HCT116 (cell line): ENCODE results near the gene GABBR2.

ENCODE experiments used
- ATF3 ChIP-seq: IDR thresholded peaks from 2 replicates; pipeline ENCODE4 v1.6.1; 2012
- CTCF ChIP-seq, 3 experiments: fragments of 200-600 bp in 1 of 3; sonication (generic) in 1 of 3; IDR thresholded peaks in 2 of 3; conservative IDR thresholded peaks in 1 of 3; 2 replicates each; pipeline ENCODE4 v1.5.1; 2012 to 2017; ENCODE audit warnings: low read depth in 2 of 3, low read length in 2 of 3, antibody characterized with exemption in 1 of 3, borderline replicate concordance in 1 of 3, control low read depth in 1 of 3, mild to moderate bottlenecking in 1 of 3, mixed read lengths in 1 of 3, mixed run types in 1 of 3, moderate library complexity in 1 of 3; ENCODE audit not compliant: insufficient read depth in 1 of 3
- EZH2 ChIP-seq: fragments of 200-600 bp; sonication (generic); IDR thresholded peaks from 2 replicates; pipeline ENCODE4 v1.6.1; 2017; ENCODE audit warnings: antibody characterized with exemption, mixed run types
- EZH2phosphoT487 ChIP-seq: fragments of 200-600 bp; IDR thresholded peaks from 2 replicates; pipeline ENCODE4 v1.6.1; 2018; ENCODE audit warnings: antibody characterized with exemption, borderline replicate concordance
- JUND ChIP-seq: IDR thresholded peaks from 2 replicates; pipeline ENCODE4 v1.6.1; 2012
- POLR2A ChIP-seq: IDR thresholded peaks from 2 replicates; pipeline ENCODE4 v1.7.0; 2011; ENCODE audit warnings: borderline replicate concordance; ENCODE audit not compliant: insufficient read depth, insufficient read length; ENCODE audit errors: extremely low read depth
- POLR2AphosphoS5 ChIP-seq: IDR thresholded peaks from 2 replicates; pipeline ENCODE4 v1.6.1; 2011; ENCODE audit warnings: mild to moderate bottlenecking, low read depth, low read length, moderate library complexity
- YY1 ChIP-seq: IDR thresholded peaks from 2 replicates; pipeline ENCODE4 v1.6.1; 2011; ENCODE audit warnings: low read length, low read depth, moderate library complexity, mild to moderate bottlenecking; ENCODE audit not compliant: insufficient replicate concordance; ENCODE audit errors: extremely low read depth
- TF ChIP-seq, protein P1 (sequence below): IDR thresholded peaks from 2 replicates; pipeline ENCODE4 v1.6.1; 2012

DNA sequence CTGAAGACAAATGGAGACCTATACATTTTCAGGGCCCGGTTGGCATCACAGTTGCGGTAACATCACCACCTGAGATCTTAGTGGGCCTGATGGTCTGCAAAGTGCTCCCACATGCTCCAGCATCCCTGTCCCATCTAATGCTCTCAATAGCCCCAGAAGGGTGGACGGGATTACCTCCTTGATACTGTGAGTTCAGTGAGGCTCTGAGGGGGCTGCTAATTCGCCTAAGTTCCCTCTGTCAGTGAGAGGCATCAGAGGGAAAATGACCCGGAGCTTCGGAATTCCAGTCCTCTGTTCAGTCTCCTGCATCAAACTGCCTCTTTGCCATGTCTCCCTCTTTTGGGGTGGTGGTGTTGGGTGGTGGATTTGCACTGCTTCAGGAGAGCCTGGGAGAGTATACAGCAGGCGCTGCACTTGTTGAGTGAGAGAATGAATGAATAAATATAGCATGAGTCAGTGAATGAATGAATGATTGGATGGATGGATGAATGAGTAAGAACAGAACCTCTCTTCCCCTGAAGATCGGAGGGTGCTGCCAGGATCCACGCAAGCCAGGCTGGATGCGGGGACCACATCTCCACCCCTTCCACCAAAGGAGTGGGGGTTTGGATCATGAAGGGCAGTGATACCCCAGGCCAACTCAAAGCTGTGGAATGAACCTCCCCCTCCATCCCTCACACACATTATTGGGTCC lies 141.0 kb downstream of the GABBR2 start:
- TF ChIP-seq EZH2 = no peak
- no peak for TF ChIP-seq JUND
- no peak for TF ChIP-seq CTCF (IDR thresholded peaks at IDR 0.05 in 2 of 3, conservative IDR thresholded peaks at IDR 0.05 in 1 of 3; ENCODE audit: borderline replicate concordance in 1 of 3, insufficient read depth in 1 of 3, low read depth in 2 of 3, low read length in 2 of 3)
- TF ChIP-seq POLR2A = no peak
- TF ChIP-seq YY1 = no peak
- TF ChIP-seq, protein P1, sequence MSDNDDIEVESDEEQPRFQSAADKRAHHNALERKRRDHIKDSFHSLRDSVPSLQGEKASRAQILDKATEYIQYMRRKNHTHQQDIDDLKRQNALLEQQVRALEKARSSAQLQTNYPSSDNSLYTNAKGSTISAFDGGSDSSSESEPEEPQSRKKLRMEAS = no peak
- no peak for TF ChIP-seq POLR2AphosphoS5
- TF ChIP-seq ATF3 = no peak
- TF ChIP-seq EZH2phosphoT487 = no peak
